Measurements from ENCODE around the gene UCP2. TPM values are rescaled to one million over a fixed set of nuclear protein-coding genes. Genes with fewer than 3 reads are reported as not detected.

The UCP2 gene
- total and polyA plus RNA-seq, 2 donors (not counting 3 experiments of a cell fraction or from before 2014, with no cell fraction given), result 16.5 to 24.0 TPM

DNA sequence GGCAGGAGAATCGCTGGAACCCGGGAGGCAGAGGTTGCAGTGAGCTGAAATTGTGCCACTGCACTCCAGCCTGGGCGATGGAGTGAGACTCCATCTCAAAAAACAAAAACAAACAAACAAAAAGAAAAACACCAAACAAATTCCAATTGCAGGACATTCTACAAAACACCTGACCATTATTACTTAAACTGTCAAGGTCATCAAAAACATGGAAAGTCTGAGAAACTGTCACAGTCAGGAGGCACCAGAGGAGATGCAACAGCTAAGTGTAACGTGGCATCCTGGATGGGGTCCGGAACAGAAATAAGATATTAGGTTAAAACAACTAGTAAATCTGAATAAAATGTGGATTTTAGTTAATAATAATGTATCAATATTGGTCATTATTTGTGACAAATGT lies 32.7 kb downstream of the UCP2 start:
- no peaks in the 10 kb centered on the region for H3K9me3 ChIP-seq (replicated peaks; ENCODE audit: control insufficient read depth, insufficient read depth, low read length)
- DNase-seq (ENCODE audit: low read depth, low spot score) (no peak), FAIRE-seq (no peak)
- no peak overlapping the region for H3K27ac ChIP-seq (ENCODE audit: insufficient read depth, low read depth, low read length)
- H3K4me2 ChIP-seq (ENCODE audit: insufficient read depth, low read length), result no peak overlapping the region
- dilution Hi-C loops (cut with MboI; ENCODE audit: extremely low pct_ligation_motif_present, low sequenced_read_pairs) (no loop called here), intact Hi-C loops (cut with micrococcal nuclease) (no loop called here)
- H3K36me3 ChIP-seq (ENCODE audit: control insufficient read depth in 2 of 2, extremely low read depth in 1 of 2, insufficient read depth in 2 of 2, low read length in 2 of 2), result no peaks in the 10 kb centered on the region
- no peaks in the 10 kb centered on the region for H3K4me1 ChIP-seq (ENCODE audit: control insufficient read depth, extremely low read depth, insufficient read depth, low read length)
- BruUV-seq (replicated peaks), result no TSS peak
- H2AFZ ChIP-seq (ENCODE audit: low read depth, low read length), result no peak overlapping the region
- POLR2A ChIA-PET, result no interaction called here
- CTCF ChIA-PET, result no interaction called here
- TF ChIP-seq, protein P1, sequence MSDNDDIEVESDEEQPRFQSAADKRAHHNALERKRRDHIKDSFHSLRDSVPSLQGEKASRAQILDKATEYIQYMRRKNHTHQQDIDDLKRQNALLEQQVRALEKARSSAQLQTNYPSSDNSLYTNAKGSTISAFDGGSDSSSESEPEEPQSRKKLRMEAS (IDR thresholded peaks at IDR 0.05; ENCODE audit: insufficient read depth, insufficient read length), result no peak
- TF ChIP-seq POLR2A (IDR thresholded peaks at IDR 0.05; ENCODE audit: low read depth, low read length), result no peak
- no peak for TF ChIP-seq GATA2 (IDR thresholded peaks at IDR 0.05; ENCODE audit: insufficient read depth, insufficient read length, low read depth, low read length)
- TF ChIP-seq MYC (IDR thresholded peaks at IDR 0.05; ENCODE audit: low read depth, low read length), result no peak
- TF ChIP-seq, protein P2, sequence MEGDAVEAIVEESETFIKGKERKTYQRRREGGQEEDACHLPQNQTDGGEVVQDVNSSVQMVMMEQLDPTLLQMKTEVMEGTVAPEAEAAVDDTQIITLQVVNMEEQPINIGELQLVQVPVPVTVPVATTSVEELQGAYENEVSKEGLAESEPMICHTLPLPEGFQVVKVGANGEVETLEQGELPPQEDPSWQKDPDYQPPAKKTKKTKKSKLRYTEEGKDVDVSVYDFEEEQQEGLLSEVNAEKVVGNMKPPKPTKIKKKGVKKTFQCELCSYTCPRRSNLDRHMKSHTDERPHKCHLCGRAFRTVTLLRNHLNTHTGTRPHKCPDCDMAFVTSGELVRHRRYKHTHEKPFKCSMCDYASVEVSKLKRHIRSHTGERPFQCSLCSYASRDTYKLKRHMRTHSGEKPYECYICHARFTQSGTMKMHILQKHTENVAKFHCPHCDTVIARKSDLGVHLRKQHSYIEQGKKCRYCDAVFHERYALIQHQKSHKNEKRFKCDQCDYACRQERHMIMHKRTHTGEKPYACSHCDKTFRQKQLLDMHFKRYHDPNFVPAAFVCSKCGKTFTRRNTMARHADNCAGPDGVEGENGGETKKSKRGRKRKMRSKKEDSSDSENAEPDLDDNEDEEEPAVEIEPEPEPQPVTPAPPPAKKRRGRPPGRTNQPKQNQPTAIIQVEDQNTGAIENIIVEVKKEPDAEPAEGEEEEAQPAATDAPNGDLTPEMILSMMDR (IDR thresholded peaks at IDR 0.05; ENCODE audit: extremely low read depth in 1 of 2, insufficient read depth in 1 of 2, low read depth in 1 of 2, low read length in 2 of 2), result no peak
- no peak for TF ChIP-seq JUN (IDR thresholded peaks at IDR 0.05; ENCODE audit: borderline replicate concordance, insufficient read depth, insufficient read length, low read depth)
- no peak for TF ChIP-seq EZH2 (IDR thresholded peaks at IDR 0.05; ENCODE audit: borderline replicate concordance, low read depth, low read length, severe bottlenecking)
- no peak for TF ChIP-seq FOS (IDR thresholded peaks at IDR 0.05; ENCODE audit: borderline replicate concordance, insufficient read depth, low read length)
- TF ChIP-seq POLR2AphosphoS5 (IDR thresholded peaks at IDR 0.05; ENCODE audit: insufficient read depth, low read depth, low read length), result no peak
- H3K9ac ChIP-seq (replicated peaks; ENCODE audit: extremely low read depth, insufficient read depth, low read length), result no peak overlapping the region
- no peaks in the 10 kb centered on the region for H3K27me3 ChIP-seq (ENCODE audit: control insufficient read depth in 2 of 2, insufficient read depth in 2 of 2, low read length in 2 of 2)
- no peaks in the 10 kb centered on the region for H3K9me1 ChIP-seq (replicated peaks; ENCODE audit: control insufficient read depth, extremely low read depth, insufficient read depth, low read length)
- H3K4me3 ChIP-seq (replicated peaks in 1 of 3; ENCODE audit: insufficient read depth in 1 of 3, low read depth in 1 of 3, low read length in 3 of 3), result no peak overlapping the region
- H4K20me1 ChIP-seq (replicated peaks; ENCODE audit: control insufficient read depth, extremely low read depth, insufficient read depth, low read length), result no peaks in the 10 kb centered on the region
- no peaks in the 10 kb centered on the region for H3K79me2 ChIP-seq (ENCODE audit: control insufficient read depth, insufficient read depth, low read length)
